GM19328 (cell line): ENCODE measurements around the gene MEX3C.

ENCODE experiments used
- ATAC-seq: cut with Tn5 transposase; IDR thresholded peaks from one replicate; pipeline ENCODE4 v1.9.1; 2021; ENCODE audit warnings: mild to moderate bottlenecking, moderate library complexity; ENCODE audit not compliant: unreplicated experiment

The MEX3C gene

DNA sequence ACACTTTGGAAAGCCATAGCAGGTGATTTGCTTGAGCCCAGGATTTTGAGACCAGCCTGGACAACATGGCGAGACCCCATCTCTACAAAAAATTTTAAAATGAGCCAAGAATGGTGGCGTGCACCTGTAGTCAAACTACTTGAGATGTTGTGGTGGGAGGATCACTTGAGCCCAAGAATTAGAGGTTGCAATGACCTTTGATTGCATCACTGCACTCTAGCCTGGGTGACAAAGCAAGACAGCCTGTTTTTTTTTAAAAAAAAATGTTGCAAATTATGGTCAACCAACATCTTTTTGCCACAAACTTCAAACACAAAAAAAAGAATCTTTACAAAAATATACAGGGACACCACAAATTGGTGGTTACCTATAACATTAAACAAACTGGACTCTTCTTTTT is 40.3 kb downstream of the MEX3C start:
- ATAC-seq: no peak

DNA sequence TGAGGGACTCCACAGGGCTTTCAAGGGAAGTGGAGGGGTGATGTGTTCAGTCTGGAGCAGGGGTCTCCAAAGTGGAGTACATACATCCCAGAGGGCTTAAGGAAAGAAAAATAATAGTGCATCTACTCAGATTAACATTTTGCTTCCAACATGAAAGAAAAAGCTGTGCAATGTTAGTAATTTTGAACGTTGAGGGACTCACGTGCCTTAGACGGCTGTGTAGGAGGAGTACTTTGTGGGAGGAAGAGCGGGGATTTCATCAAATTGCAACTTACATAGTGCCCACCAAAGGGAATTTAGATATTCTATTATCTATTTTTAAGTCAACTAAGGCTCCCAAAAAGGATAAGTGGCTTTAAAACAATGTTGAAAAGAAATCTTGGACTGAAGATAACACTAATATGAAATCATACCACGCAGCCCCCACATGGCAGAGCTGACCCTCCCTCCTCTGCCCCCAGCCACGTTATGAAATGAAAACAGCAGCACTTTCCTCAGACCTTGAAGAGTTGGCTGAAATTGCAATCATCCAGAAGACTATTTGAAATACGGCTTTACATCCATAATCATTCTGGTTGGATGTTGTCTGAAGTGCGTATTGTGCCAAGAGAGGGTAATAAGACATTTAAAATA is 42.9 kb downstream of the MEX3C start:
- ATAC-seq: no peak

DNA sequence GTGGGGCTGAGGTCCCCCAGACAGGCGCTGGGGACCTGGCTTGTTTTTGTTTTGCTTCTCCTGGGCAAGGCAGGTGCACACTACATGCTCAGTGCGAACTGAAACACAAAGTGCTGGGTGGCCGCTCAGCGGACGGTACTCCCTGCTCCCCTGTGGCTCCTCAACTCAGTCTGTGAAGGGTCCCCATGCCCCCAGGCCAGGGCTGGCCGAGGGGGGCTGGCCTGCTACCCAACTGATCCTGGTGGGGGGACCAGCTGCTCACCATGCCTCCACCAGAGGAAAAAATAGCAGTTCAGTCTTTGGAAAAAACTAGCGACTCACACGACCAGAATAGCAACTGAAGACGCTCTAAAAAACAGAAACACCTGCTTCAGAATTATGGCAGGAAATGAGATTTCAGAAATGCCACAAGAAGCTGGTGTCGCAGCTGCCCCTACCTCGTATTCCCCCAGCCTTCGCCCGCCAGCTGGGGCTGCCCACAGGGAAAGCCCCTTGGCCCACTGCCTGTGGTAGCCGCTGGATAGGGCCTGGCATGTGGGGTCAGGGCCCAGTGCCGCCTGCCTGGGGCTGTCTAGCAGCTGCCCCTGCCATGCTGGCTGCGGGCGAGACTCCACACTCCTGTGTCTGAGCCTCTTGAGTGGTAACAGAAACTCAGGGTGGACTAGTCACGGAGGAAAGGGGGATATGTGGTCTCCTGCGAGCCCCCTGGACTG is 43.7 kb downstream of the MEX3C start:
- ATAC-seq: peak; percentile 64

DNA sequence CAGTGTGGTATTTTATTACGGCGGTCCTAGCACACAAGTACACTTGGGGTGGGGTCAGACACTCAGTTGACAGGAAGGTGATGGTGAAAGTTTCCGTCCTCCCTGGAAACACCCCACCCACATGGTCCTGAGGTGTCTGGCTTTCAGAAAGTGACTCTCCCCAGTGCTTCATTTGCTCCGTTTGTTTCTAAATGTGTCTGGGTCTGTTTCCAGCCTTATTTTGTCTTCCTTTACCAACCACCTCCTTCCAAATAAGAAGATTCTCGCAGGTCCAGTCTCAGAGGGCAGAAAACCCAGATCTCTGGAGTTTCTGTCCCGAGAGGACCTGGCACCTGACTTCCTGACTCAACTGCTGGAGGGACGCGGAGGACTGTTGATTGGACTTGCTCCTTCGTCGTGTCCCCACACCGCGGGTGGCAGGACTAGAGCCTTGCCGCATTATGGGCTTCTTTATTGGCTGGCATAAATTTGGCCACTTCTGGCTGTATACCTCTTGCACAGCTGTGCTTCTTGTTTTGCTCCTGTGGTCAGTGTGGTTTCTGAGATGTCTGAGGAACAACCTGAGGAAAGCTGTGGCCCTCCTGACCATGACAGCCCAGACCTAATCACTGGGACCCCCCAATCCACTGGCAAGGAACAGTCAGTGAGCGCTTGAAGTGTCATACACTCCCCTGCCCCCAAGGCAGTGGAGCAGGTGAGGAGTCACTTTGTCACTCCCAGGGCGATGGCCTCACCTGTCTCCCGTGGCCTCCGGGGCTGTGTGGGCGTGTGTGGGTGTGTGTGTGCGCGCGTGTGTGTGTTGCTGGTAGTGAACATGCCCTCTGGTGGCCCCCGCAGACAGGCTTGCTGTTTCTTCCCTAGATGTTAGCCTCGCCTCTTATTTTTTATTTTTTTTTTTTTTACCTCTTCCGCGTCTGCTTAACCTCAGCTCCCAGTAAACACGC is 45.6 kb downstream of the MEX3C start:
- ATAC-seq: no peak

DNA sequence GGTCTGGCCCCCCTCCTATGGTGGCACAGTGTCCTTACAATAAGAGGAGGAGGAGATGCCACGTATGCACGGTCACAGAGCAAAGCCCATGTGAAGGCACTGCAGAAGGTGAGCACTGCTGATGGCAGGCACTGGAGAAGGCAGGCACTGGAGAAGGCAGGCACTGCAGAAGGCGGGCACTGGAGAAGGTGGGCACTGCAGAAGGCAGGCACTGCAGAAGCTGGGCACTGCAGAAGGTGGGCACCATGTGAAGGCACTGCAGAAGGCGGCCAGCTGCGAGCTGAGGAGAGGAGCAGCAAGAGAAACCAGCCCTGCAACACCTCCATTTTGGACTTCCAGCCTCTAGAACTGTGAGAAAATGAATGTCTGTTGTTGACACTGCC is 46.3 kb downstream of the MEX3C start:
- no peak for ATAC-seq

DNA sequence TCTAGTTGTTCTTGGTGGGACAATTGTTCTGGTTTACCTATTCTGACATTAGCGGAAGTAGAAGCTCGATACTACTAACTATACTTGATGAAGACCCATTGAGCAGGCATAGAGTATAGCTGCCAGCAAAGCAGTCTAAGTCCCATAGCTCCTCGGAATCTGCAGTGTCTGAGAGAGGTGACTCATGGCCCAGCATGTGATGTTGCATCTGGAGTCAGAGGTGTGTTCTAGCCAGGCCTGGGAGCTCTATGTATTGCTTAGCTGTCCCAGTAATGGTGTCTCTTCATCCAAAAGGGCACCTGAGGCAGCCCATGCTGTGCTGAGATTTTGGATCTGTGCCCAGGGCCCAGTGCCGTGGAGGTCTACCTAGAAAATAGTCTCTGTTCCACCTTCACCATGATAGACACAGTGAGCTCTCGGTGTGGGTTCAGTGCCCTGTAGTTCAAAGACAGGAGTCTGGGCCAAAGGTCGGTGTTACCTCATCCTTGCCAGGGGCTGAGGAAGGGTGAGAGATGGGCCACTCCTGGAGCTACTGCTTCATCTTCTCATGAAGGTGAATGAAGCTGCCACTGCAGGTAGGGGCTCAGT is 47.3 kb downstream of the MEX3C start:
- no peak for ATAC-seq

DNA sequence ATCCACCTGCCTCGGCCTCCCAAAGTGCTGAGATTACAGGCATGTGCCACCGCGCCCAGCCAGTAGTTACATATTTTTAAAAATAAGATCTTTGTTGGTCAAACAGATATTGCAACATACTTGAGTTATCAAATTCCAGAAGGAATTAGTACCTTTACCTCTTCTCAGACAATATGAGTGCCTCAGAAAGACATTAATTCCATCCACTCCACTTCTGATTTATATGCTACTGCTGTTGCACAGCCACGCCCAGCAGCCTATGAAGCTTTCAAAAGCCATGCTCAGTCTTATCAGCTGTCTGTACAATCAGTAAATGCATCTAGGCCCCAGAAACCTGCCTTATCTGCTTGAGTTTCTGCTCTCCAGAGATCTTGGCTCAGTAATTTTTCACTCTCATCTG is 47.8 kb downstream of the MEX3C start:
- no peak for ATAC-seq

DNA sequence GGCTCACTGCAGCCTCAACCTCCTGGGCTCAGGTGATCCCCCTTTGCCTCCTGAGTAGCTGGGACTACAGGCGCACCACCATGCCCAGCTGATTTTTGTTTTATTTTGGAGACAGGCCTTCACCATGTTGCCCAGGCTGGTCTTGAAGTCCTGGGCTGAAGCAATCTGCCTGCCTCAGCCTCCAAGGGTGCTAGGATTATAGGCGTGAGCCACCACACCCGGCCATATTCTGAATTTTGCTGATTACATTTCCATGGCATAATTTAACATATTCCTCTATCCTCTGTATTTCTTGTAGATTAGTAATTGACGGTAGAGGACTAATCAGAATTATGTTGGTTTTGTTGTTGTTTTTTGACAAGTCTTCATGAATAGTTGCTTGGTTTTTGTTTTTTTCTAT is 50.6 kb downstream of the MEX3C start:
- no peak for ATAC-seq

DNA sequence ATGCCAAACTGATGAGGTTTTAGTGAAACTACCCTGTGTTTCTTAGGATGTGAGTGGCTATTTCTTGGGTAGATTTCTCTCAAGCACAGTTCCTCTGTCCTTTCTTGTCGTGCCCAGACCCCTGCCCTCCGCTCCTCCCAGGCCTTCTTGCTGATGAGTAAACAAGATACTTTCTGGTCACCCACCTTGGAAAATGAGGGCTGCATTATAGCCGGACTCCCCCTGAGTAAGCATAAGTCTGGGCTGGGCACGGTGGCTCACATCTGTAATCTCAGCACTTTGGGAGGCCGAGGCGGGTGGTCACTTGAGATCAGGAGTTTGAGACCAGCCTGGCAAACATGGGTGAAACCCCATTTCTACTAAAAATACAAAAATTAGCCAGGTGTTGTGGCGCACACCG is 58.5 kb downstream of the MEX3C start:
- ATAC-seq: no peak

DNA sequence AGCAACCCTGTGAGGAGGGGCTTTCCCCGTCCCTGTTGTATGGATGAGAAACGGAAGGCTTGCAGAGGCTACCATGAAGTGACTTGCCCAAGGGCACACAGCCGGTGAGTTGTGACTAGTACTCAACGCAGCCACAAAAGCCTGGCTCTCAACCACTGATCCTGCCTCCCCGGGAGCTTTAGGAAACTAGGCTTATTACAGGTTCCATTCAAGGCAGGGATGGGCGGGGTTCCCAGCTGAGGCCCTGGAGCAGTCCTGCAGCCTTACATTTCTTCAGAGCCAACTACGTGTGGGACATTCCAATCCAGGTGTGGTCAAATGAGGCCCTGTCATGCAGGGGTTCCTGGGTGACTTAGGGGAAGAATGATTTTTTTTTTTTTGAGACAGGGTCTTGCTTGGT is 59.6 kb downstream of the MEX3C start:
- ATAC-seq: no peak

DNA sequence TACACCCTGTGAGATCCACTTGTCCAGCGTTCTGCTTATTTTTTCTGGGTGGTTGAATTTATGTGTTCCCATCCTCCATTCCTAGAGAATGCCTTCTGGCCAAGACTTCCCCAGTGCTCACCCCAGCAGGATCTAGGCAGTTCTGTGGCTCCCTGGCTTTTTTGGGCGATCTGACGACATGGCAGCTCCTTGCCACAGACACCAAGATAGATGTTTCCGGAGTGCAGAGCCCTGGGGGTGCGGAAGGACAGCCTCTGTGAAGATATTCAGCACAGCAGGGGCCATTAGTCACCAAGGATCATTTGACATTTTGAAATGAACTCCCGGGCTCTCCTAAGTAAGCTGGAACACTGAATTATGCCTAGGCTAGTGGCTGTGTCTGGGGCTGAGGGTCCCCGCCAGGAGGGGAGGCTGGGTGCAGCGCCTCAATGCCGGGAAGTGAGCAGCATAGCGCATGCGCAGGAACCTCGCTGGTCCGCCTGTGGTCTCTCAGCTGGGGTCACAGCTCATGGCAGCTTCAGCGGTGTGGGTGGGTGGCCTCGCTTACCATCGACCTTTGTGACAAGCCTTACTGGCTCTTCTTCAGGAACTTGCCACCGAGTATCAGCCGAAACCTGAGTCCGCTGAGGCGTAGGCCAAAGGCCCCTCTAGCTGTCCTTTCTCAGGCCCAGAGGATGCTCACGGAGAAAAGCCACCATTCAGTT is 60.3 kb downstream of the MEX3C start:
- no peak for ATAC-seq

DNA sequence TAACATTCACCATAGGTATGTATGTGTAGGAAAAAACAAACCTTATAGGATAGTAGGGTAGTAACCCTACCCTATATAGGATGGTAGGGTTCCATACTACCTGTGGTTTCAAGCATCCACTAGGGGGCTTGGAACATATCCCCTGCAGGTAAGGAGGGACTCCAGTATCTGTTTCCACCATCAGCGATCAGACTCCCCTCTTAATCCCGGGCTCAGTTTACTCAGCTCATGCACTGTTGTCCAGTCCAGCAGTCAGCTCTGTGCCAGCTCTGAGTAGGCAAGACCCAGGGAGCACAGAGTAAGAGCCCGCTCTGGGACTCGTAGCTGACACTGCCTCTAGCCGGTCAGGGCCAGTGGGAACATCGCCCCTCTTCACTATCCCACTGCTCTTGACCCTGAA is 61.7 kb downstream of the MEX3C start:
- no peak for ATAC-seq

DNA sequence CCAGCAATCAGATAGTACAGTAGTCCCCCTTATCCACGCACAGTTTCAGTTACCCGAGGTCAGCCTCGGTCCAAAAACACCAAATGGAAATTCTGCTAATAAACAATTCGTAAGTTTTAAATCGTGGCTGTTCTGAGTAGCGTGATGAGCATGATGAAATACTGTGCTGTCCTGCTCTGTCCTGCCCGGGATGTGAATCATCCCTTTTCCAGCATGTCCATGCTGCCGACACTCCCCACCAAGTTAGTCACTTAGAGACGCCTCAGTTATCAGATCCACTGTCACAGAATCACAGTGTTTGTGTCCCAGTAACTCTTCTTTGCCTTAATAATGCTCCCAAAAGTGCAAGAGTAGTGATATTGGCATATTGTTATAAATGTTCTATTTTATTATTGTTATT is 62.1 kb downstream of the MEX3C start:
- no peak for ATAC-seq

DNA sequence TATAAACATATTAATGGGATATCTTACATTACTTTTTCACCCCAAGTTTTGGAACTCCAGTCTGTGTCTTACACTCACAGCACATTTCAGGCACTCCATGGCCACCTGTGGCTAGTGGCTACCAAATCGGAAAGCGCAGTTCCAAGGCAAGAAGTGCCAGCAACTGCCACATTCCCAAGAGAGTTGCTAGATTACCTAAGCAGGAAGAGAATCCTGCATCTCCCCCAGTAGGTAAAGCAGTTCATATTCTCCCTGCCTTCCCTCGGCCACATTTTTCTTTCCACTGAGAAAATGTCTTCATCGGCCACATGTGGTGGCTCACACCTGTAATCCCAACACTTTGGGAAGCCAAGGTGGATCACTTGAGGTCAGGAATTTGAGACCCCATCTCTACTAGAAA is 62.8 kb downstream of the MEX3C start:
- ATAC-seq: no peak

DNA sequence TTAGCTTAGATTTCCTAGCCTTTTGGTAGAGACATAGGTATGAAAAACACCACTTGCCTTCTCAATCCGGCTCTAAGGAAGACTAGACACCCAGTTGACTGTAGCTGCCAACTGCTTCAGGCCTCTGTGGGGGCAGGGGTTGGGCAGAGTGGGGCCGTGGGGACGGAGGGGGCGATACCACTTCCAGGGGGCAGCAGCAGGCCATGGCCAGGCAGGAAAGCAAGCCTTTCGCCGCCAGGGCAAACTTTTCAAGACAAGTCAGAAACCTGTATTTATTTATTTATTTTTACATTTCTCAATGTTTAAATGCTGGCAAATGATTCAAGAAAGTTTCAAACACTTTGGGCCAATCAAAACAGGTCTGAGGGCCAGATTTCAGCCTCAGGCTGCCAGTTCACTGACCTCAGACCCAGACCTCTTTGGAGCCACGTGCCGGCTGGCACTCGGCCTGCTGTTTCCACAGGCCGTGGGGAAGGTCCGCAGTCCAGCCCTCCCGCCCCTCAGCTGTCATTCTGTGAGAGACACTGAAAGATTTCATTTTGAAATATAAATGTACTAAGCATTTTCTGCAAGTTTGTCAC is 63.8 kb downstream of the MEX3C start:
- ATAC-seq: no peak

DNA sequence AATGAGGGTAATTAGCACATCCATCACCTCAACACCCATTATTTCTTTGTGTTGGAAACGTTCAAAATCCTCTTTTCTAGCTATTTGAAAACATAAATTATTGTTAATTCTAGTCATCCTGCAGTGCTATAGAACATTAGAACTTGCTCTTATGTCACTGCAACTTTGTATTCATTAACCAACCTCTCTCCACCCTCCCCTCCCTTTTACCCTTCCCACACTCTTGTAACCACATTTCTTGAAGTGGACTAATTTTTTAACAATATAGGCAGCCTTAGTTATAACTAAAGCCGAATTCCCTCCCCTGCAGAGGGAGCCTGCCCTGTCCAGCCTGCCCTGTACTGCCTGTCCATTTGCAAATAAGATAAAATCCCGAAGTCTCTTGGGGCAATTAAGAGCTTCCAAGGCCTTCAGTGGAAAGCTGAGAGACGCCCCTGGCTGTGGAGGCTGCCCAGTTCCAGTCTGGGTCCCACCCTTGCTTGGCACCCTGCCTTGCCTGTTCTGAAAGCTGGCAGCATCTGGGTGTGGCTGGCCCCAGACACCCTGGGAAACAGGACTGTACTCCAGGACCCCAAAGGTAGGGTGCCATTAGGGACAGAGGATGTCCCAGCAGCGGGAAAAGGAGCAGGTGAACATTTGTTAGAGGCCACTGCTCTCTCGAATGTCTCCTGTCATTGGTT is 65.1 kb downstream of the MEX3C start:
- ATAC-seq: no peak

DNA sequence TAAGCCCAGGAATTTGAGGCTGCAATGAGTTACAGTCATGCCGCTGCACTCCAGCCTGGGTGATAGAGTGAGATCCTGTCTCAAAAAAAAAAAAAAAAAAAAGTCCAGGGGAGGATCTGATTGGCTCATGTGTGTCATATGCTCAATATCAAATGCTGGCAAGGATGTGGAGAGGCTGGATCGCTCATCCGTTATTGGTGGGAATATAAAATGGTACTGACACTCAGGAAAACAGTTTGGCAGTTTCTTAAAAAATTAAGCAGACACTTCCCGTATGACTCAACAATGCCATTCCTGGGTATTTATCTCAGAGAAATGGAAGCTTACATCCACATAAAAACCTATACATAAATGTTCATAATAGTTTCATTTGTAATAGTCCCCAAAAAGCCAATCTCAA is 68.9 kb downstream of the MEX3C start:
- ATAC-seq: no peak

DNA sequence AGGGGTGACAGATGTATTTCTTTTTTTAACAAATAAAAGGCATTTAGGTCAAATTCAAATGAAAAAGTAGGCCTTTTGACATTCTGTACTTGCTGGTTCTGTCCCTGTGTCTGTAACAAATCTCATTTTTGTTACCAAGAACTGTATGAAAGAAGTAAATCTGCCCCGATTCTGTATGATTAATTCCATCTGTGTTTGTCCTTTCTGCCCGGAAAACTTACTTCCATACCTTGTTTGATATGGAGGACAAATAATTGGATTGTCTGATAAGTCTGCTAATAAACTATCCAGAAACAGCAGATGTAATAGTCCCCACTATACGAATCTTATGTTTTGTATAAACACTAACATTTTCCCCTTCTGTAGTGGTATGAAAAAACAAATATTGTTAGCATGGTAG is 69.8 kb downstream of the MEX3C start:
- ATAC-seq: no peak

DNA sequence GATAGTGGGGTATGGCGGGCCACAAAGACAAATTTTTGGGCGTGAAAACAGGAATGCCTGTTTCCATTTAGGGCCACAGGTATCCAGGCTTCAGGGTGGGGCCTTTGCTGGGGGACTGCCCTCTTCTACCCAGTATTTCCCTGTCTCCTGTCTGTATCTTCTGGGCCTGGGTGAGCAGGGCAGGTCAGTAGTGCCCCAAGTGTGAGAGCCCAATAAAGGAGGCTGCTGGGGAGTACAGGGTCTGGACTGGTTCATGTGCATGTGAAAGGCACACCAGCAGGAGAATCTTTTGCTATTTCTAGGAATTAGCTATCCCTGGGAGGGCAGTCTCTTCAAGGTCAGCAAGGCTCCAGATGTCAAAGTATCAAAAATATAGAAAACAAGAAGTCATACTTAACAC is 71.5 kb downstream of the MEX3C start:
- ATAC-seq: no peak
